ENCODE results near the gene DENND1A.

DENND1A gene

GRCh38 chr9:123365881-123366528 is 563.9 kb downstream of the DENND1A start:
- TF ChIP-seq POLR2AphosphoS5 (IDR thresholded peaks at IDR 0.05; ENCODE audit: low read depth, low read length) (no peak), TAF1 (IDR thresholded peaks at IDR 0.05; ENCODE audit: borderline replicate concordance, insufficient read depth, low read length) (no peak), REST (IDR thresholded peaks at IDR 0.05; ENCODE audit: insufficient read depth in 1 of 2, low read depth in 2 of 2, low read length in 2 of 2) (no peak), SIN3A (IDR thresholded peaks at IDR 0.05; ENCODE audit: borderline replicate concordance, insufficient read depth, low read length) (no peak), FOXP2 (optimal IDR thresholded peaks at IDR 0.05; ENCODE audit: borderline replicate concordance, extremely low read depth, extremely low read length, insufficient read depth) (no peak)

GRCh38 chr9:123365287-123365880 is 564.5 kb downstream of the DENND1A start:
- TF ChIP-seq POLR2AphosphoS5 (IDR thresholded peaks at IDR 0.05; ENCODE audit: low read depth, low read length), result no peak
- TF ChIP-seq REST (IDR thresholded peaks at IDR 0.05; ENCODE audit: insufficient read depth in 1 of 2, low read depth in 2 of 2, low read length in 2 of 2), result no peak
- TF ChIP-seq TAF1 (IDR thresholded peaks at IDR 0.05; ENCODE audit: borderline replicate concordance, insufficient read depth, low read length), result no peak
- TF ChIP-seq FOXP2 (optimal IDR thresholded peaks at IDR 0.05; ENCODE audit: borderline replicate concordance, extremely low read depth, extremely low read length, insufficient read depth), result no peak
- no peak for TF ChIP-seq SIN3A (IDR thresholded peaks at IDR 0.05; ENCODE audit: borderline replicate concordance, insufficient read depth, low read length)

DNA sequence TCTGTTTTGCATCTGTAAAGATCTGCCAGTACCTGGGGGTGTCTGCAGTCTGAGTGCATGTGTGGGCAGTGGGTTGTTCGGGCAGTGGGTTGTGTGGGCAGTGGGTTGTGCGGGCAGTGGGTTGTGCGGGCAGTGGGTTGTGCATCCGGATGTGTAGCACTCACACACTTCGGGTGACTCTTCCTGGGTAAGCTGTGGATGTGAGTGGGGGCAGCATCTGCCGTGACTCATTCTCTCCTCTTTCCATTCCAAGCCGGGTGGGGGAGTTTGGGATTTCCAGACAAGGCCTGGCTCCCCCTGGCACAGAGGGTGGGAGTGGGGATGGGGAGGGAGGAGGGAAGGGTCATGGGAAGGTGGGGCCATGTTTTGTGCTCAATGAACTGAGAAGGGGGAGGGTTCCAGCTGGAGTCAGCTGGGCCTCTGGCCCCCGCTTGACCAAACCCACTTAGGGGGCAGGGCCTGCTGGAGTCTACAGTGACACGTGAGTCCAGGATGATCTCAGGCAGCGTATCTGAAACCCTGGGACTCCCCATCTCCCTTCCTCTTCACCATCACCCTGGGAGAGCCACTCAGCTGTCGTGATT is 565.6 kb downstream of the DENND1A start:
- TF ChIP-seq FOXP2 (optimal IDR thresholded peaks at IDR 0.05; ENCODE audit: borderline replicate concordance, extremely low read depth, extremely low read length, insufficient read depth), result no peak
- no peak for TF ChIP-seq POLR2AphosphoS5 (IDR thresholded peaks at IDR 0.05; ENCODE audit: low read depth, low read length)
- TF ChIP-seq SIN3A (IDR thresholded peaks at IDR 0.05; ENCODE audit: borderline replicate concordance, insufficient read depth, low read length), result no peak
- no peak for TF ChIP-seq TAF1 (IDR thresholded peaks at IDR 0.05; ENCODE audit: borderline replicate concordance, insufficient read depth, low read length)
- no peak for TF ChIP-seq REST (IDR thresholded peaks at IDR 0.05; ENCODE audit: insufficient read depth in 1 of 2, low read depth in 2 of 2, low read length in 2 of 2)

DNA sequence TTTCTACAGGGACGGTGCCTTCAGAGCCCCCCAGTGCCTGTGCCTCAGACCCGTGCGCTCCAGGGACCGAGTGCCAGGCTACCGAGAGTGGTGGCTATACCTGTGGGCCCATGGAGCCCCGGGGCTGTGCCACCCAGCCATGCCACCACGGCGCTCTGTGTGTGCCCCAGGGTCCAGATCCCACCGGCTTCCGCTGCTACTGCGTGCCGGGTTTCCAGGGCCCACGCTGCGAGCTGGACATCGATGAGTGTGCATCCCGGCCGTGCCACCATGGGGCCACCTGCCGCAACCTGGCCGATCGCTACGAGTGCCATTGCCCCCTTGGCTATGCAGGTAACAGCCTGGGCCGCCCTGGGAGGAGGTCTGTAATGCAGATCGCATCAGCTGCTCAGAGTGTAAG is 567.1 kb downstream of the DENND1A start:
- no peak for TF ChIP-seq POLR2AphosphoS5 (IDR thresholded peaks at IDR 0.05; ENCODE audit: low read depth, low read length)
- no peak for TF ChIP-seq FOXP2 (optimal IDR thresholded peaks at IDR 0.05; ENCODE audit: borderline replicate concordance, extremely low read depth, extremely low read length, insufficient read depth)
- no peak for TF ChIP-seq TAF1 (IDR thresholded peaks at IDR 0.05; ENCODE audit: borderline replicate concordance, insufficient read depth, low read length)
- TF ChIP-seq REST (IDR thresholded peaks at IDR 0.05; ENCODE audit: insufficient read depth in 1 of 2, low read depth in 2 of 2, low read length in 2 of 2), result no peak
- TF ChIP-seq SIN3A (IDR thresholded peaks at IDR 0.05; ENCODE audit: borderline replicate concordance, insufficient read depth, low read length), result no peak

All from PFSK-1 (cell line).